GM21423 (cell line): ENCODE results near the gene LRRN4CL.

Source experiments
- ATAC-seq: cut with Tn5 transposase; IDR thresholded peaks from one replicate; pipeline ENCODE4 v1.9.1; 2021; ENCODE audit warnings: mild to moderate bottlenecking, moderate library complexity; ENCODE audit not compliant: unreplicated experiment

The LRRN4CL gene

DNA sequence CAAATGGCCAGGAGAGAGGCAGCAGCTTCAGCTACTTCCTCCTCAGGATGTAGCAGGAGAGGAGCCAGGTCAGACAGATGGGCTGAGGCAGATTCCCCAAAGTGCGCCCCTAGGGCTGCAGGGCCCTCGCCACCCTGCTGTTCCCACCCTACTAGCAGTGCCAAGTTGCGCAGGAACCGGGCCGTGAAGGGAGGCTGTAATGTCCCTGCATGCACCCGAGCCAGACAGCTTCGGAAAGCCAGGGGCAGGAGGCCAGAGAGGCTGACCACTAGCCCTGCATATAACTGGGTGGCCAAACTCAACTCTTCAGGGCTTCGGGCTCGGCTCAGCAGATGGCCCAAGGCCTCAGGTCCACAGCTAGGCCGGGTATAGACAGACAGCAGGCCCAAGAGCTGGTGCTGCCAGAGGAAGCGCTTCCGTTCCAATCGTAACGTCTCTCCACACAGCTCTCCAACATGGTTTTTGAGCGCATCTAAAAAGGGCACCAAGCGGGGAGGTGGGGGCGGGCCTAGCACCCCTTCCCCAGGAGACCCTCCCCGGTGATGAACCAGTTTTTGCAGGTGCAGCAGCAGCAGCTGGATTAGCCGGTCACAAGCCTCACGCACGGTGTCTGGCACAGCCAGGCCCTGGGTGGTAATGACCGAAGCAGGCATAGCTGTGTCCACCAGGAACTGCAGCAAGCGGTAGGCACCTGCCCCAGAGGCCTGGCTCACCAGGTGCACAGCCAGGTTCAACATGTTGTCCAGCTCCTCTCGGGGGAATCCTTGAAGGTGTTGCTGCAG is 41.0 kb downstream of the LRRN4CL start:
- no peak for ATAC-seq

DNA sequence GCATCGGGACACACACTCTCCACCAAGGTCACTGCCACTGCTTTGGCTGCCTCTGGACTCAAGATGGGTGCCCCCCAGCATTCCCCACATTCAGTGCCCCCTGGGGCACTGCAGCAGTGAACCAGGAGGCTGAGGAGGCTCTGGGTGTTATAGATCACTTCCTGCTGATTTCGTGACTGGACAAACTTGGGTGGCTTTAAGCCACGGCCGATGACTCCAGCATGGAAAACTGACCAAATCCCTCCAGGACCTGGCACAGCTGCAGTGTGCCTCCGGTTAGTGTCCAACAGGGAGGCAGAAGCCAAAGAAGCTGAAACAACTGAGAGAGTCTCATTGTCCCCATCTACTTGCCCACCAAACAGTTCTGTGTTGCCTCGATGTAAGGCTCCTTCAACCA is 41.7 kb downstream of the LRRN4CL start:
- ATAC-seq = no peak

DNA sequence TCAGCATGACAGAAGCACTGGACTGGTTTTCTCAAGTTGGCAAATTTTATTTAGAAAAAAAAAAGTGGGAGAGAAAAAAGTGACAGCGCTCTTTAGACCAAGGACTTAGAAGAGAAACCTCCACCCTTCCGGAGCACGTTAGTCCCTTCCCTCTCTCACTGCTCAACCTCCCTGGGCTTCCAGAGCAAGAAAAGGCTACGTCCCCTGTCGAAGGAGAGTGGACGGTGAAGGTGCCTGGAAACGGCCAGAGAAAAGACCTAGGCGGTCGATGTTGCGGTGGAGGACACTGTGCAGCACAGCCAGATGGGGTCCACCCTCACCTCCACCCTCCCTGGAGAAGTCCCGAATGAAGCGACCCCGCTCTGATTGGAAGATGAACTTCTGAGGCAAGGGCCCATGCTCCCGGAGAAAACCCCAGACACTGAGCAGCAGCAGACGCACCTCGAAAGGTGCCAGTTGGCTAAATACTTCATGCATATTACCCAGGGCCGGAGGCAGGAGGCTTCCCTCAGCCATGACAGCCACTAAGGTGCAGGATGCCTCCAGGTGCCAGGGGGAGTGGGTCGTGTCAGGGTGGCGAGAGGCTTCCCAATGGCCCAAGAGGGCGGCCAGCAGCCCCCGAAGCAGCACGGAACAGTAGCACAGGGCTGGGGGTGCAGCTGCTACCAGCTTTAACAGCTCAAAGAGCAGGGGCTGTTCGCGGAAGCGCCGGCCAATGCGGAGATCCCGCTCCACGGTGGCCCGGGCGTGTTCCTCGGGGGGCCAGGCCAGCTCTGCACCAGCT is 42.3 kb downstream of the LRRN4CL start:
- no peak for ATAC-seq

DNA sequence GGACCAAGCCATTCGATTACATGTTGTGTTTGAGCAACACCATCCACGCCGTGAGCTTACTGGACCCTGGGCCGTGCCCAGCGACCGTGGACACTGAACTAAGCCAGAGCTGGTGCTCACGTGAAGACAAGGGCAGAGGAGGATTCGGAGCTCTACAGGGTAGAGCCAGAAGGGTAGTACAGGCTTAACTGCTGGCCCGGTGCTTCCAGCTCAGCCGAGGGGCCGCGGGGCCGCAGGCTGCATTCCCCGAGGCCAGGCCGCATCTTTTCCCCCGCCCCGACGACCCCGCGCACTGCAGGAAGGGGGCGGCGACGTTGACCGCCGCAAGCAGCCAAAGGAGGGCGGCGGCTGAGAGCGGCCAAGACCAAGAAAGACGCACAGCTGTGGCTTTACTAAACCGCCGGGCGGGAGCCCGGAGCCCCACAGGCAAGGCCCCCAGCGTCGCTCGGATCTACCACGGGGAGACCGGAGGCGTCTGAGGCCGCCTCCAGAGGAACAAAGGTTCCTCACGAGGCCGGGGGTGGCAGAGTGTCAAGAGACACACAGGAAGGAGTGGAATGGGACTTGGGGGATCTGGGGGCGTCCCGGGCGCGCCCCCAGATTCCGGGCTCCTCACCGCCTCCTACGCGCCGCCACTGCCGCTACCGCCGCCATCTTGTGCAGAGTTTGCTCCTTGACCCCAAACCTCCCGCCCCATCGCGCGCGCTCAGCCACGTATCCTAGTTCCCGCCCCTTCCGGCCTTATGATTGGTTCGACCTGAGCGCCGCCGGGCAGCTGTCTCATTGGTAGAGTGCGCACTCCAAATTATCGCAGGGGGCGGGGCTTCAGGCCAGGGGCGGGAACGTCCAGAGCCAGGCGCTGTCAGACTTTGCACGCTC is 43.1 kb downstream of the LRRN4CL start, which contains the start of gene GANAB:
Gene GANAB (minus strand): TSS at position 668 of the 879 bp plus-strand sequence. CDS start 14 bp downstream, at position 654.
- peak; percentile 94 for ATAC-seq

DNA sequence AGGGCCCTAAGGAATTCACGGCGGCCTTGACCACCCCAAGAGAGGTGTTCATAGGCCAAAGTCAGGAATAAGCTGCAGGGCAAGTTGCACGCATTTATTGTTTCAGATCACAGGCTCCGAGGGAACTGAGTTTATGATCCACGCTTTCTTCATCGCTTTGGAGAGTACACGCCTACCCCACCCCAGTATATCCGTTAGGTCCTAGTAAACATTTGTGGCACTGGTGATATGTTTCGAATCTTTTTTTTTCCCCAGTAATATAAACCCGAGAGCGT is 43.7 kb downstream of the LRRN4CL start:
- ATAC-seq = peak; percentile 2

DNA sequence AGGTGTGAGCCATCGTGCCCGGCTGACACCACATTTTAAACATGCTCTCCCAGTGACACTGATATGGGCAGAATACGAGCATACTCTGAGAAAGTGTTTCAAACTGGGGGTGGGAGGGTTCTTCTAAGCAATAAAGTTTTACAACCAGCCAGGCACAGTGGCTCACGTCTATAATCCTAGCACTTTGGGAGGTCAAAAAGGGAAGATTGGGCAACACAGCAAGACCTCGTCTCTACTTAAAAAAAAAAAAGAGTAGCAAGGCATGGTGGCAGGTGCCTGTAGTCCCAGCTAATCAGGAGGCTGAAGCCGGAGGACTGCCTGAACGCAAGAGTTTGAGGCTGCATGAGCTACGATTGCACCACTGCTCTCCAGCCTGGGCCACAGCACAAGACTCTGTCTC is 45.1 kb downstream of the LRRN4CL start:
- no peak for ATAC-seq
